ENCODE data around the gene C4orf36.

GRCh38 chr4:86896596-86896995 lies 4.4 kb upstream of the C4orf36 start:
- TF ChIP-seq CTCF (IDR thresholded peaks at IDR 0.05): no peak
- TF ChIP-seq EZH2 (IDR thresholded peaks at IDR 0.05): no peak
